GM18519 (cell line): ENCODE data around the gene GLRA3.
"Not testable (repeated sequence)": the region's sequence is repeated elsewhere in the genome, so short reads cannot be mapped to it uniquely, and the experiment has no call there.

Experiments used
- ATAC-seq: cut with Tn5 transposase; IDR thresholded peaks from one replicate; pipeline ENCODE4 v1.9.1; 2021; ENCODE audit warnings: mild to moderate bottlenecking, moderate library complexity; ENCODE audit not compliant: unreplicated experiment, low FRiP score

GLRA3 gene

GRCh38 chr4:174669270-174669669 lies 159.8 kb downstream of the GLRA3 start:
- no peak for ATAC-seq

- ATAC-seq = no peak
Observed at GRCh38 chr4:174665799-174666198, 163.2 kb downstream of the GLRA3 start.

DNA sequence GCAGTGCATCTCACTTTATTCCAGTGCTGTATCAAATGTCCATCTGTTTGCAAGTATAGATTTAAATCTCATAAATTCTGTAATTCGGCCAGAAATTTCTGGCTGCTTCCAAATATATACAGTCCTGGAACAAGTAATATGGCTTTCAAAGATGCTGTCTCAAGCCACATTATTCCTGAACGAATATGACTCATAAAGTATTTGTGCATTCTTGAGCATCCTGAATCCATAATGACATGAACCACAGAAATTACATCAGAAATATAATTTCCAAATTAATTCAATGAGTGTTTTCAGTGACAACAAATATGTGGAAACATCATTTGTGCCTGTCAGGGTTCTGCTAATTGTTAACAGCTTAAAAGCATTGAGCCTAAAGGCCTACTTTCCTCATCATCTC lies 165.8 kb downstream of the GLRA3 start:
- ATAC-seq = no peak

GRCh38 chr4:174658246-174658645 lies 170.8 kb downstream of the GLRA3 start:
- ATAC-seq = no peak

DNA sequence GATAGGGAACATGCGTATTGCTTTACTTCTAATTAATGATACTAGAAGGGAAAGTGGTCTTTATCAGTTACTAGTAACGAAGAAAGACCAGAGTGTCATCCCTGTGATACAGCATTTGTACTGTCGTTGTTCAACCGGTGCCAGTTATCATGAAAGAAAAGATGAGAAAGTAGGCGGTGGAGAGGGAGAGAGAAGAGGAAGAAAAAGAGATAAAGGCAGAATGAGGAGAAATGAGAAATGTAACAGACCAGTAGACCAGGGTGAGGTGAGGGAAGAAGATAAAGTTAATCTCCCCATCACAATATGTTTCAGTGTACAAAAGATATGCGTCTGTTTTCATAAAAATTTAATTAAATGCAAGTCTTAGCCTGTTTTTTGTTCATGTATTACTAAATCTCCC lies 171.6 kb downstream of the GLRA3 start:
- ATAC-seq = no peak

GRCh38 chr4:174654634-174655033 lies 174.4 kb downstream of the GLRA3 start:
- ATAC-seq = no peak

DNA sequence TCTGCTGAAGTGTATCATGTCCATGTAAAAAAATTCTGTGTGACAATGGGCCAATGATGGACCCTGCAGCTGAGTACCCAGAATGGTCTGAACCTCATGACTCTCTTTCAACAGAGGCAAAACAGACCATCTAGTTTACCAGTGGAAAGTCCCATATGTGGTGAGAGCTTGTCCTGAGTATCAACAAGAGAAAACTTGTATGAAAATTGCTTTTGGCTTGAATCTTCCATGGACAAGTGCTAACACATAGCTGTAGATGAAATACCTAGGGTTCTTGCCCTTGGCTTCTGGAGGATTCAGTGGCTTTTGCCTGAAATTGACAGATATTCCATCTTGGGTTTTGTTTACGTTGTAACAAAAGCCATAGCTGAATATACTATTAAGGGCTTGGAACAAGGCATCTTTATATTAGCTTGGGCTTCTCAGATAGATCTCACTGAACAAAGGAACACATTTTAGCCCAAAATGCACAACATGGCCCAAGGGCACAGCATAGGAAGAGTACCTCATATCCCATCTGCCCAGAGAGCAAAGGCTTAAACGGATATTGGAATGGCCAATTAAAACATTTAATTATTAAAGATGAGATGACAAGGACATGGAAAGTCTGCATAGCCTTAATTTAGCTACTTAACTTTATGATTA lies 178.2 kb downstream of the GLRA3 start:
- ATAC-seq = no peak

DNA sequence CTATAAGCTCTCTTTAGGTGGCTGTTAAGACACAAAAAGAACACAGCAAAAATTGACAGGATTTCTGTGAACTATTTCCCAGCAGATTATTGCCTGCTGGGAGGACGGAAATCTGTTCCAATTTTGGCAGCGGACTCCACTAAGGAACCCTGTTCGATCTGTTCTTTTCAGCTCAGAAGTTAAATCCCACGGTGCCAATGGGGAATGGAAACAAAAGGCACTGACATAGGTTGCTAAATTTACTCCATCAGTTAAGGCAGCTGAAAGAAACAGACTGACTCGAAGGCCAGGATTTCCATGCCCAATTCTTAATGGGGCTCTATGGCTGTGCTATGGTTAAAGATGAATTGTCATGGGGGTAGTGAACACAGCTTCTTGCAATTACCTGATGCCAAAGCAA lies 180.2 kb downstream of the GLRA3 start:
- ATAC-seq = no peak

DNA sequence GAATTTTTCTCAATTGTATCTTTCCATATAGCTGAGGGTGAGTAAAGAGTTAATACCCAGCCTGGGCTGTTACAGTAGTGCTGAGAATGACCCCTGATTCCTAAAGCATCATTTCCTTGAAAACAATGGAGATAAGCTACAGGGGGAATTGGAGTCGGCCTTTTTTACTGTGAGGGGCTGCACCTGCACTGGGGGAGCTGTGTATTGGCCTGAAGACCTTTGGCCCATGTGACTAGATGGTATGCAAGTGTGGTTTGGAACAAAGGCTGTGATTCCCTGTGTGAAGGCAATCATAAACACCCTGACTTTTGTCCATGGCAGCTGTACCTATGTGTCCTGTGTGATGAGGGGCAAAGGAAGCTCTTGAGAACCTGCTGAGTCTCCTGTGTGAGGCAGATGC lies 182.7 kb downstream of the GLRA3 start:
- no peak for ATAC-seq

DNA sequence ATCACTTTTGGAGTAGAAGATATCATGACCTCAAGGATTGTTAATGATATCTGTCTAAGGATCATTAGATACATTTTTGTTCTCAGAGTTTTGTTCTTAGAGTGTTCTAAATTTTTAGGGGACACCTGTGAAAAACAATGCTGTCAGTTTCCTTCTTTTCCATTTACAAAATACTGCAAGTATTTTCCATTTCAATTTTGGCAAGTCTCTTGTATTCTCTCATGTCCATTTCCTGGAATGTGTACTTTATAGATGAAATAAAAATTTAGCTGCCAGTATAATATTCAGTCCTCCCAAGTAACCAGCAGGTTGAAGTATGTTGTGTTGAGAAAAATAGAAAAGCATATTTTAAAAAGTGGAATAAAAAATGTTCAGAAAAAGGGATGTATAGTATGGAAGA lies 188.9 kb downstream of the GLRA3 start:
- no peak for ATAC-seq

DNA sequence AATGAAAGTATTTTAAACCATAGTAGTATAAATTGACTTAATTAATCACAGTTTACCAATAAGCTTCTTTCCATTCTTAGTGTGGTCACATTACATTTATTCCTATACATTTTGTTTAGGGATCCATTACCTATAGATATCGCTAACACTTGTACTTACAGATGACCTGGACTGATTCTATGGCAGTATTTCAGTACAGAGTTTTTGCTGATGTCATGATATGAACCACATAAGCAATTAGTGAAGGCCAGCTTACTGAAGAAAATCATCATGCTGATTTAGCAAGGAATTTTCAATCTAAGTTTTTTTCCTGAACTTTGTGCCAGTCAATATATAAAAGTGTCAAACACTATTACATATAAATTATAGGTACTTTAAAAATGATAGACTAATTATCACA lies 193.3 kb downstream of the GLRA3 start:
- ATAC-seq = no peak

GRCh38 chr4:174633399-174633798 lies 195.6 kb downstream of the GLRA3 start:
- ATAC-seq = no peak

GRCh38 chr4:174631901-174632758 lies 196.9 kb downstream of the GLRA3 start:
- ATAC-seq = peak; percentile 79

DNA sequence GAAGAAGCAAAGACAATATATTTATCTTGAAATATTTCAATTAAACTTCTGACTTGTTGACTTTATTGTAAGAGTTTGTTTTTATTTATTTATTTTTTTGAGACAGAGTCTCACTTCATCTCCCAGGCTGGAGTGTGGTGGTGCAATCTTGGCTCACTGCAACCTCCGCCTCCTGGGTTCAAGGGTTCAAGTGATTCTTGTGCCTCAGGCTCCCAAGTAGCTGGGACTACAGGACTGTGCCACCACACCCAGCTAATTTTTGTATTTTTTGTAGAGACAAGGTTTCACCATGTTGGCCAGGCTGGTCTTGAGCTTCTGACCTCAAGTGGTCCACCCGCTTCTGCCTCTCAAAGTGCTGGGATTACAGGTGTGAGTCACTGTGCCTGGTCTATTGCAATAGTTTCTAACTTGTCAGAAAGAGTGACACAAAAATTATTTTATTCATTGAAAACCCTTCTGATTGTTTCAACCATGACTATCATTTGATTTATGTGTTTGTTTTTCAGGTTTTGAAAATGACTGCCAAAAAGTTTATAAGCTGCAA lies 199.1 kb downstream of the GLRA3 start:
- not testable (repeated sequence) for ATAC-seq

DNA sequence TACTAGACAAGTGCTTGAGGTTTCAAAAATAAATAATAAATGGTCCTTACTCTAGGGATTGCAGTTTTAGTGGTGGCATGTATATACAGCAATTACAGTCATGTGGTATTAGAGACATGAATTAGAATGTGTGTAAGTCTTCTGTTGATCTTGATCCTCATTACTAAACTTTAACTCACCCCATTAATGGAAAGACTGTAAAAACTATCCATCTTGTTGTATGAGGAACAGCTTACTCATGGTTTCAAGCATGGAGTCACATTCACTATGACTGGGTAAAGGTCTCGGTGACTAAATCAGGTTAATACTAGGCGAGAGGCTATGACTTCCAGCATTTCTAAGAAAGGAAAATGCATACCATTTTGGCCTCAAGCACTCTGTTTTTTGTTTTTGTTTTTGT lies 199.8 kb downstream of the GLRA3 start:
- ATAC-seq = no peak

GRCh38 chr4:174628191-174628590 lies 200.9 kb downstream of the GLRA3 start:
- no peak for ATAC-seq

DNA sequence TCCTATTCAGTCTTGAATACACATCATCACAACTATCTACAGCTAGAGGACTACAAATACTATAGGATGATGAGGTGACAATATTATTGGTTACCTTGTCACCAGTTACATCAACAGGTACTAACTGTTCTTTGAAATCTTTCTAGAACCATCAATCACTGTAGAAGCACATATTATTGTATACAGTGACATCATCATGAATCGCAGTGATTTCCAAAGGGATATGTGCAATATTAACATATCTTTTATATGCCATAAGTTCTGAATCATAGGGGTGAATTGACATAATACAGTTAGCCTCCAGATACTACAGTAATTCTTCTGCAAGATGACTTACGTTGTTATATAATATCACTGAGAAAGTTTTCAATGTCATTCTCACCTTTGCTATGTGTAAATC lies 201.6 kb downstream of the GLRA3 start:
- no peak for ATAC-seq

GRCh38 chr4:174626342-174627008 lies 202.6 kb downstream of the GLRA3 start:
- ATAC-seq = no peak

DNA sequence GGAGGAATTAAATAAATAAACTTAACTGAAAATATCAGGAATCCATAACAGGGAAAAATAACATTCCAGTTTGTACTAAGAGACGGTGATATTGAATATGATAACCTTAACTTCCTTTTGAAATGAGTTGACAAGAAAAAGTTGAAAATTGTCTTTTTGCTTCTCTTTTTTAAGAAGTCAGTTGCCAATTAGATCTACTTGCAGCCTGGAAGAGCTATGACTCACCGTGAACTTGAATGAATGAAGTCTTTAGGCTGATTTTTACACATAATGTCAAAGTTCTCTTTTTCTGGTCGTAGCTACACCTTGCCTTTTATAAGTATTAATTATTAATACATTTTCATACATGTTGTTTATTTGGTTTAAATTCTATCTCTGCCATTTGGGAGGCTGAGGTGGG lies 212.4 kb downstream of the GLRA3 start:
- no peak for ATAC-seq

GRCh38 chr4:174613979-174614378 lies 215.1 kb downstream of the GLRA3 start:
- ATAC-seq = no peak

GRCh38 chr4:174611792-174612191 lies 217.3 kb downstream of the GLRA3 start:
- no peak for ATAC-seq
